ENCODE measurements around the gene CGB2. TPM values are rescaled to one million over a fixed set of nuclear protein-coding genes. Genes with fewer than 3 reads are reported as not detected.
A peak's percentile ranks its signal among the peaks of the same experiment; 100 is the strongest.

CGB2 gene
- total RNA-seq, 3 donors from 2014 or later (not counting 1 experiment from before 2014, with no cell fraction given): not detected

- no peaks in the 10 kb centered on the region for H3K9me3 ChIP-seq (ENCODE audit: control insufficient read depth, insufficient read depth, low read length)
- peak overlapping the region in 1 of 2 donors; percentile 42 for H3K27ac Mint-ChIP-seq
- no peaks in the 10 kb centered on the region for H3K27me3 ChIP-seq (ENCODE audit: control insufficient read depth, insufficient read depth, low read length)
Measured at GRCh38 chr19:48990400-48990799, 41.3 kb upstream of the CGB2 start.

GRCh38 chr19:48991011-48991609 is 40.6 kb upstream of the CGB2 start:
- no peak for TF ChIP-seq CTCF (IDR thresholded peaks at IDR 0.05)
- intact Hi-C loops (cut with micrococcal nuclease): loop anchor here (10.0 kb wide), 2 partner anchors 154 to 356 kb away; partner anchors contain the start of gene DBP
- Mint-ChIP-seq H3K4me3 (no peak overlapping the region), H3K27ac (peak overlapping the region in 1 of 2 donors; percentile 42), H3K36me3 (no peaks in the 10 kb centered on the region), H3K27me3 (ENCODE audit: low read depth in 2 of 2) (no peaks in the 10 kb centered on the region), H3K4me1 (peaks cover 28 to 50% of the 10 kb centered on the region in 2 donors), H3K9me3 (no peaks in the 10 kb centered on the region)
- Histone ChIP-seq H3K36me3 (ENCODE audit: control insufficient read depth, insufficient read depth, low read length) (peaks cover 6% of the 10 kb centered on the region), H3K27me3 (ENCODE audit: control insufficient read depth, insufficient read depth, low read length) (no peaks in the 10 kb centered on the region), H3K4me1 (ENCODE audit: control insufficient read depth, insufficient read depth, low read length) (peaks cover 31% of the 10 kb centered on the region), H3K27ac (ENCODE audit: low read length) (no peak overlapping the region), H3K9me3 (ENCODE audit: control insufficient read depth, insufficient read depth, low read length) (no peaks in the 10 kb centered on the region), H3K4me3 (ENCODE audit: low read length) (no peak overlapping the region)
- DNase-seq (no peak), ATAC-seq (no peak)
- WGBS (ENCODE audit: insufficient coverage): 95% methylated on average over 22 of the region's 22 CpGs

More at GRCh38 chr19:48990400-48990799, 41.3 kb upstream of the CGB2 start:
- DNase-seq (no peak), ATAC-seq (no peak)
- Histone ChIP-seq H3K27ac (ENCODE audit: low read length) (no peak overlapping the region), H3K4me3 (ENCODE audit: low read length) (no peak overlapping the region), H3K36me3 (ENCODE audit: control insufficient read depth, insufficient read depth, low read length) (peaks cover 7% of the 10 kb centered on the region), H3K4me1 (ENCODE audit: control insufficient read depth, insufficient read depth, low read length) (peaks cover 31% of the 10 kb centered on the region)
- Mint-ChIP-seq H3K27me3 (ENCODE audit: low read depth in 2 of 2) (no peaks in the 10 kb centered on the region), H3K9me3 (no peaks in the 10 kb centered on the region), H3K36me3 (no peaks in the 10 kb centered on the region), H3K4me1 (peaks cover 28 to 50% of the 10 kb centered on the region in 2 donors), H3K4me3 (no peak overlapping the region)
- intact Hi-C loops (cut with micrococcal nuclease): loop anchor here (10.0 kb wide), 2 partner anchors 154 to 356 kb away; partner anchors contain the start of gene DBP
- WGBS (ENCODE audit: insufficient coverage): 98% methylated on average over 4 of the region's 4 CpGs
- no peak for TF ChIP-seq CTCF (IDR thresholded peaks at IDR 0.05)

GRCh38 chr19:48991873-48992580 is 39.7 kb upstream of the CGB2 start:
- TF ChIP-seq CTCF (IDR thresholded peaks at IDR 0.05): no peak
- intact Hi-C loops (cut with micrococcal nuclease): loop anchor here (10.0 kb wide), 2 partner anchors 153 to 357 kb away; partner anchors contain the start of gene DBP
- no peaks in the 10 kb centered on the region for H3K36me3 Mint-ChIP-seq
- Histone ChIP-seq H3K36me3 (ENCODE audit: control insufficient read depth, insufficient read depth, low read length) (peaks cover 6% of the 10 kb centered on the region), H3K27ac (ENCODE audit: low read length) (peak overlapping the region; percentile 30), H3K4me1 (ENCODE audit: control insufficient read depth, insufficient read depth, low read length) (peaks cover 31% of the 10 kb centered on the region), H3K9me3 (ENCODE audit: control insufficient read depth, insufficient read depth, low read length) (no peaks in the 10 kb centered on the region), H3K4me3 (ENCODE audit: low read length) (peak overlapping the region; percentile 79), H3K27me3 (ENCODE audit: control insufficient read depth, insufficient read depth, low read length) (no peaks in the 10 kb centered on the region)
- no peaks in the 10 kb centered on the region for H3K27me3 Mint-ChIP-seq (ENCODE audit: low read depth in 2 of 2)
- peak overlapping the region; percentile 97 for H3K4me3 Mint-ChIP-seq
- ATAC-seq (no peak), DNase-seq (no peak)
- H3K9me3 Mint-ChIP-seq: no peaks in the 10 kb centered on the region
- peaks cover 28 to 50% of the 10 kb centered on the region in 2 donors for H3K4me1 Mint-ChIP-seq
- peak overlapping the region; percentile 94 to 97 for H3K27ac Mint-ChIP-seq
- WGBS (ENCODE audit: insufficient coverage): 51% methylated on average over 8 of the region's 8 CpGs

All from natural killer cell (primary cell).